Activated CD8-positive, alpha-beta T cell treated with anti-CD3 and anti-CD28 coated beads for 36 hours (primary cell): Measurements from ENCODE around the gene DDC. TPM values are rescaled to one million over a fixed set of nuclear protein-coding genes. Genes with fewer than 3 reads are reported as not detected.

Source experiments
- ATAC-seq: fragments of 200-7000 bp; cut with Tn5 transposase; one replicate; pipeline ENCODE4 v1.10.0; 2021; ENCODE audit warnings: mild to moderate bottlenecking, moderate library complexity
- CTCF ChIA-PET: fragments of 350-600 bp; sonication (Branson Sonifier 250); formaldehyde crosslinking; loops from one replicate; lab custom pipeline; 2021; ENCODE audit warnings: antibody characterized with exemption; lab: Charles Lee
- POLR2A ChIA-PET: fragments of 350-600 bp; sonication (Branson Sonifier 250); formaldehyde crosslinking; loops from one replicate; lab custom pipeline; 2021; ENCODE audit warnings: antibody characterized with exemption; lab: Charles Lee
- DNase-seq: peaks from one replicate; pipeline ENCODE4 v3.0.0-alpha.2; 2020
- H3K27ac Mint-ChIP-seq: one replicate; pipeline ENCODE4 v1.8.0; 2021; ENCODE audit warnings: mild to moderate bottlenecking, mixed read lengths
- H3K27me3 Mint-ChIP-seq: one replicate; pipeline ENCODE4 v1.8.0; 2021; ENCODE audit warnings: mixed read lengths
- H3K36me3 Mint-ChIP-seq: one replicate; pipeline ENCODE4 v1.8.0; 2021; ENCODE audit warnings: low read depth, mixed read lengths
- H3K4me1 Mint-ChIP-seq: one replicate; pipeline ENCODE4 v1.8.0; 2021; ENCODE audit warnings: low read depth, mixed read lengths
- H3K4me3 Mint-ChIP-seq: one replicate; pipeline ENCODE4 v1.8.0; 2021; ENCODE audit warnings: mild to moderate bottlenecking, moderate library complexity, mixed read lengths
- H3K9me3 Mint-ChIP-seq: one replicate; pipeline ENCODE4 v1.8.0; 2021; ENCODE audit warnings: mixed read lengths
- CTCF ChIP-seq: fragments of 200-600 bp; IDR thresholded peaks from one replicate; pipeline ENCODE4 v1.8.0; 2022; ENCODE audit warnings: antibody characterized with exemption, mild to moderate bottlenecking
- intact Hi-C: fragments of 100-400 bp; cut with micrococcal nuclease; formaldehyde crosslinking; loops from one replicate; pipeline ENCODE4 v1.10.0; 2022
- total RNA-seq, 2 experiments: library from RNA; stranded (reverse); gene quantifications; one replicate each; pipeline ENCODE4 v1.2.3, GENCODE V29; 2021

DDC gene
- total RNA-seq, 2 experiments from 2014 or later: 0.36 to 1.2 TPM

- ChIA-PET POLR2A (no interaction called here), CTCF (interaction anchor here (1.0 kb wide), 1 partner anchor 41 kb away, joined by 3 read pairs; no protein-coding TSS in a partner anchor)
- intact Hi-C loops: no loop called here
- no peak for TF ChIP-seq CTCF
- Mint-ChIP-seq H3K36me3 (no peaks in the 10 kb centered on the region), H3K4me1 (no peaks in the 10 kb centered on the region), H3K4me3 (no peak overlapping the region), H3K27me3 (peaks cover 6% of the 10 kb centered on the region), H3K9me3 (no peaks in the 10 kb centered on the region), H3K27ac (no peak overlapping the region)
- DNase-seq (no peak), ATAC-seq (no peak)
Observed at GRCh38 chr7:50508471-50508943, 56.7 kb downstream of the DDC start.

GRCh38 chr7:50507898-50508470 lies 57.2 kb downstream of the DDC start:
- DNase-seq (no peak), ATAC-seq (no peak)
- peaks cover 4% of the 10 kb centered on the region for H3K27me3 Mint-ChIP-seq
- H3K36me3 Mint-ChIP-seq: no peaks in the 10 kb centered on the region
- no peak overlapping the region for H3K27ac Mint-ChIP-seq
- H3K9me3 Mint-ChIP-seq: no peaks in the 10 kb centered on the region
- no peaks in the 10 kb centered on the region for H3K4me1 Mint-ChIP-seq
- ChIA-PET POLR2A (no interaction called here), CTCF (no interaction called here)
- H3K4me3 Mint-ChIP-seq: no peak overlapping the region
- TF ChIP-seq CTCF: no peak
- intact Hi-C loops: no loop called here

- POLR2A ChIA-PET: no interaction called here
- ATAC-seq (no peak), DNase-seq (no peak)
- intact Hi-C loops: no loop called here
- CTCF ChIA-PET: no interaction called here
- Mint-ChIP-seq H3K27ac (no peak overlapping the region), H3K4me3 (no peak overlapping the region), H3K36me3 (no peaks in the 10 kb centered on the region), H3K27me3 (peaks cover 4% of the 10 kb centered on the region), H3K4me1 (no peaks in the 10 kb centered on the region), H3K9me3 (no peaks in the 10 kb centered on the region)
- TF ChIP-seq CTCF: no peak
Observed at GRCh38 chr7:50505553-50506210, 59.5 kb downstream of the DDC start.

- intact Hi-C loops: no loop called here
- Mint-ChIP-seq H3K27me3 (peaks cover 4% of the 10 kb centered on the region), H3K27ac (no peak overlapping the region), H3K9me3 (no peaks in the 10 kb centered on the region), H3K4me3 (no peak overlapping the region), H3K36me3 (no peaks in the 10 kb centered on the region), H3K4me1 (no peaks in the 10 kb centered on the region)
- DNase-seq: no peak
- TF ChIP-seq CTCF: no peak
- CTCF ChIA-PET: no interaction called here
- POLR2A ChIA-PET: no interaction called here
- ATAC-seq: no peak
Observed at GRCh38 chr7:50504646-50505546, 60.3 kb downstream of the DDC start.
